KOPT-K1 (cell line): Measurements from ENCODE around the gene AMPH.

ENCODE experiments used
- H3K27ac ChIP-seq: fragments of 200-600 bp; sonication (generic); 2 replicates; pipeline ENCODE4 v1.5.1; 2016; ENCODE audit warnings: antibody characterized with exemption, mild to moderate bottlenecking, low read depth, low read length; ENCODE audit not compliant: poor library complexity, severe bottlenecking
- H3K36me3 ChIP-seq: fragments of 200-600 bp; sonication (generic); 2 replicates; pipeline ENCODE4 v1.5.1; 2017; ENCODE audit warnings: antibody characterized with exemption, mild to moderate bottlenecking, low read length, moderate library complexity; ENCODE audit not compliant: insufficient read depth
- H3K9me3 ChIP-seq: fragments of 200-600 bp; sonication (generic); 2 replicates; pipeline ENCODE4 v1.5.1; 2017; ENCODE audit warnings: antibody characterized with exemption, low read length, mild to moderate bottlenecking; ENCODE audit not compliant: insufficient read depth, poor library complexity, severe bottlenecking

The AMPH gene

GRCh38 chr7:38655833-38656774 is 24.9 kb upstream of the AMPH start:
- Histone ChIP-seq H3K36me3 (no peaks in the 10 kb centered on the region), H3K27ac (no peak overlapping the region), H3K9me3 (no peaks in the 10 kb centered on the region)

- Histone ChIP-seq H3K27ac (no peak overlapping the region), H3K36me3 (no peaks in the 10 kb centered on the region), H3K9me3 (no peaks in the 10 kb centered on the region)
These were observed 6.8 kb upstream of the AMPH start for GRCh38 chr7:38637957-38638356.

GRCh38 chr7:38632411-38632810 is 1.2 kb upstream of the AMPH start:
- H3K27ac ChIP-seq: no peak overlapping the region
- no peaks in the 10 kb centered on the region for H3K9me3 ChIP-seq
- H3K36me3 ChIP-seq: no peaks in the 10 kb centered on the region

- H3K27ac ChIP-seq: no peak overlapping the region
- no peaks in the 10 kb centered on the region for H3K36me3 ChIP-seq
- peaks cover 9% of the 10 kb centered on the region for H3K9me3 ChIP-seq
These were observed 1.3 kb downstream of the AMPH start for GRCh38 chr7:38629651-38630510.

GRCh38 chr7:38628630-38629385 is 2.4 kb downstream of the AMPH start:
- Histone ChIP-seq H3K9me3 (peaks cover 14% of the 10 kb centered on the region), H3K36me3 (no peaks in the 10 kb centered on the region), H3K27ac (no peak overlapping the region)

GRCh38 chr7:38625866-38626265 is 5.3 kb downstream of the AMPH start:
- no peak overlapping the region for H3K27ac ChIP-seq
- H3K36me3 ChIP-seq: no peaks in the 10 kb centered on the region
- H3K9me3 ChIP-seq: peaks cover 15% of the 10 kb centered on the region

- Histone ChIP-seq H3K9me3 (no peaks in the 10 kb centered on the region), H3K27ac (no peak overlapping the region), H3K36me3 (no peaks in the 10 kb centered on the region)
These were observed 15.5 kb downstream of the AMPH start for GRCh38 chr7:38615665-38616064.

- Histone ChIP-seq H3K36me3 (no peaks in the 10 kb centered on the region), H3K9me3 (no peaks in the 10 kb centered on the region), H3K27ac (no peak overlapping the region)
These were observed 23.7 kb downstream of the AMPH start for GRCh38 chr7:38607466-38607865.

GRCh38 chr7:38600741-38601140 is 30.4 kb downstream of the AMPH start:
- no peaks in the 10 kb centered on the region for H3K36me3 ChIP-seq
- no peak overlapping the region for H3K27ac ChIP-seq
- no peaks in the 10 kb centered on the region for H3K9me3 ChIP-seq

GRCh38 chr7:38594949-38595348 is 36.2 kb downstream of the AMPH start:
- Histone ChIP-seq H3K27ac (no peak overlapping the region), H3K9me3 (peaks cover 3% of the 10 kb centered on the region), H3K36me3 (no peaks in the 10 kb centered on the region)

- no peaks in the 10 kb centered on the region for H3K36me3 ChIP-seq
- no peak overlapping the region for H3K27ac ChIP-seq
- peaks cover 3% of the 10 kb centered on the region for H3K9me3 ChIP-seq
These were observed 38.4 kb downstream of the AMPH start for GRCh38 chr7:38592737-38593288.

GRCh38 chr7:38585572-38586354 is 45.4 kb downstream of the AMPH start:
- Histone ChIP-seq H3K36me3 (no peaks in the 10 kb centered on the region), H3K27ac (no peak overlapping the region), H3K9me3 (no peaks in the 10 kb centered on the region)

- Histone ChIP-seq H3K36me3 (no peaks in the 10 kb centered on the region), H3K9me3 (no peaks in the 10 kb centered on the region), H3K27ac (no peak overlapping the region)
These were observed 46.5 kb downstream of the AMPH start for GRCh38 chr7:38584443-38585210.
